Measurements from ENCODE around the gene CXXC5.
"Not testable (repeated sequence)": the region's sequence is repeated elsewhere in the genome, so short reads cannot be mapped to it uniquely, and the experiment has no call there.

CXXC5 gene

DNA sequence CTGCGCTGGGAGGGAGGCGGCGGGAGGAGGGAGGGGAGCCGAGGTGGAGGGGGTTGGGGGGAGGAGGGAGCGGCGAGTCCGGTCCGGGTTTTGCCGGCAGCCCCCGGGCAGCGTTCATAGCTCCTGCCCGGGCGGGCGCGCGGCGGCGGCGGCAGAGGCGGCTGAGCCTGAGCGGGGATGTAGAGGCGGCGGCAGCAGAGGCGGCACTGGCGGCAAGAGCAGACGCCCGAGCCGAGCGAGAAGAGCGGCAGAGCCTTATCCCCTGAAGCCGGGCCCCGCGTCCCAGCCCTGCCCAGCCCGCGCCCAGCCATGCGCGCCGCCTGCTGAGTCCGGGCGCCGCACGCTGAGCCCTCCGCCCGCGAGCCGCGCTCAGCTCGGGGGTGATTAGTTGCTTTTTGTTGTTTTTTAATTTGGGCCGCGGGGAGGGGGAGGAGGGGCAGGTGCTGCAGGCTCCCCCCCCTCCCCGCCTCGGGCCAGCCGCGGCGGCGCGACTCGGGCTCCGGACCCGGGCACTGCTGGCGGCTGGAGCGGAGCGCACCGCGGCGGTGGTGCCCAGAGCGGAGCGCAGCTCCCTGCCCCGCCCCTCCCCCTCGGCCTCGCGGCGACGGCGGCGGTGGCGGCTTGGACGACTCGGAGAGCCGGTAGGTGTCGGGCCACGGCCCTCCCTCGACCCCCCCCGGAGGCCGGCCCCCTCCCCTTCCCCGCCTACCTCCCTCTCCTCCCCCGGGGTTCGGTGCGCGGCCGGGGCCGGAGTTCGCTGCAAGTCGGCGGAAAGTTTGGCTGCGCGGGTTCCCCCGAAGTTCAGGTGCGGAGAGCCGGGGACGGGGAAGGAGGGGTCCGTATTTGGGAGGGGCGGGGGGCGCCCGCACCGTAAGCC, at the start of gene CXXC5:
TSS of gene CXXC5 (plus strand) at position 145 of the 877 bp plus-strand sequence. CDS start 32,175 bp downstream, outside the sequence.
- Mint-ChIP-seq H3K27ac (no peak within 1 kb of the TSS), H3K27me3 (peaks cover 87% of the 10 kb centered on the region), H3K9me3 (no peaks in the 10 kb centered on the region), H3K4me3 (peak within 1 kb of the TSS; percentile 57 to 82), H3K4me1 (peaks cover 61% of the 10 kb centered on the region)
- DNase-seq: peak; percentile 61 to 73
- ATAC-seq: peak; percentile 57

DNA sequence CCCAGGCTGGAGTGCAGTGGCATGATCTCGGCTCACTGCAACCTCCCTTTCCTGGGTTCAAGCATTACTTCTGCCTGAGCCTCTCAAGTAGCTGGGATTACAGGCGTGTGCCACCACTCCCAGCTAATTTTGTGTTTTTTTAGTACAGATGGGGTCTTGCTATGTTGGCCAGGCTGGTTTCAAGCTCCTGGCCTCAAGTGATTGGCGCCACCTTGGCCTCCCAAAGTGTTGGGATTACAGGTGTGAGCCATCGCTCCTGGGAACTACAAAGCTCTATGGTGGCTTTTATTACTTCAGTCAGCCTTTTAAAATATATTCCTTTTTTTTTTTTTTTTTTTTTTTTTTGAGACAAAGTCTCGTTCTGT, 49.6 kb upstream of the CXXC5 start:
- not testable (repeated sequence) for H3K27me3 Mint-ChIP-seq, H3K4me3 Mint-ChIP-seq, ATAC-seq, H3K9me3 Mint-ChIP-seq, DNase-seq, H3K27ac Mint-ChIP-seq
- peaks cover 26% of the 10 kb centered on the region for H3K4me1 Mint-ChIP-seq

DNA sequence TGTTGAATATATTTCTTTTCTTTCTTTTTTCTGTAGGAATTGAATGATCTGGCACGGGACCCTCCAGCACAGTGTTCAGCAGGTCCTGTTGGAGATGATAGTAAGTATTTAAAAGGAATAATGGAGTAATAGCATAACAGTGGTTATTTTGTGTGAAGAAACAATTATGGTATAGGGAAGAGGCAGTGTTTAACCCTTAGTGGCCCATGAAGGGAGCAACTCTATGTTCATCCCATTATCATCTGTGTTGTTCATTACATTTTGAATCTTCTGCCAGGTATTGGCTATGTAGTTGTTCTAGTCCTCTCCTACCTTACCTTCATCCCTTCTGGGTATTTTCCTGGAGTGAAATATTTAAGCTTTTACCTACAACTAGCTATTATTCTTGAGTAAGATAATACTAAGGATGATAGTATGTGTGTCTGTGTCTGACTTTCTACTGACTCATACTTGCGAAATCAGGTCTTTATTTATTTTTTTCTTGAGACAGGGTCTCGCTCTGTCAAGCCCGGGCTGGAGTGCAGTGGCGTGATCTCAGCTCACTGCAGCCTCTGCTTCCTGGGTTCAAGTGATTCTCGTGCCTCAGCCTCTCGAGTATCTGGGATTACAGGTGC, 47.7 kb upstream of the CXXC5 start:
- Mint-ChIP-seq H3K27ac (no peak overlapping the region), H3K27me3 (no peaks in the 10 kb centered on the region), H3K4me1 (peaks cover 18% of the 10 kb centered on the region), H3K9me3 (no peaks in the 10 kb centered on the region), H3K4me3 (no peak overlapping the region)
- no peak for DNase-seq
- ATAC-seq: no peak

DNA sequence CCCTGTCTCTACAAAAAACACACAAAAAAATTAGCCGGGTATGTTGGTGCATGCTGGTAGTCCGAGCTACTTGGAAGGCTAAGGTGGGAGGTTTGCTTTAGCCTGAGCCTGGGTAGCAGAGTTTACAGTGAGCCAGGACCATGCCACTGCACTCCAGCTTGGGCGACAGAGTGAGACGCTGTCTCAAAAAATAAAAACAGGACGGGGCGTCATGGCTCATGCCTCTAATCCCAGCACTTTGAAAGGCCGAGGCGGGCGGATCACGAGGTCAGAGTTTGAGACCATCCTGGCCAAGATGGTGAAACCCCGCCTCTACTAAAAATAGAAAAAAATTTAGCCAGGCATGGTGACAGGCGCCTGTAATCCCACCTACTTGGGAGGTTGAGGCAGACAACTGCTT, 46.7 kb upstream of the CXXC5 start:
- H3K9me3 Mint-ChIP-seq: no peaks in the 10 kb centered on the region
- peaks cover 28% of the 10 kb centered on the region for H3K4me1 Mint-ChIP-seq
- no peak for ATAC-seq
- no peak overlapping the region for H3K27ac Mint-ChIP-seq
- no peak overlapping the region for H3K4me3 Mint-ChIP-seq
- no peaks in the 10 kb centered on the region for H3K27me3 Mint-ChIP-seq
- DNase-seq: no peak

DNA sequence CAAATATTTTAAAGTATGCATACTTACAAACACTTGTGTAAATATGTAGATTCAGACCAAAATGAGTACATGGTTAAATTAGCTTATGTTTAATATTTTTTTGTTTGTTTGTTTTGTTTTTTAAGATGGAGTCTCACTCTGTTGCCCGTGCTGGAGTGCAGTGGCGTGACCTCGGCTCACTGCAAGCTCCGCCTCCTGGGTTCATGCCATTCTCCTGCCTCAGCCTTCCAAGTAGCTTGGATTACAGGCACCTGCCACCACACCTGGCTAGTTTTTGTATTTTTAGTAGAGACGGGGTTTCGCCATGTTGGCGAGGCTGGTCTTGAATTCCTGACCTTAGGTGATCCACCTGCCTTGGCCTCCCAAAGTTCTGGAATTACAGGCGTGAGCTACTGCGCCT, 46.2 kb upstream of the CXXC5 start:
- Mint-ChIP-seq H3K4me1 (peaks cover 31% of the 10 kb centered on the region), H3K27ac (peak overlapping the region in 1 of 2 donors; percentile 34)
- H3K9me3 Mint-ChIP-seq, H3K27me3 Mint-ChIP-seq, DNase-seq, ATAC-seq, H3K4me3 Mint-ChIP-seq: not testable (repeated sequence)

DNA sequence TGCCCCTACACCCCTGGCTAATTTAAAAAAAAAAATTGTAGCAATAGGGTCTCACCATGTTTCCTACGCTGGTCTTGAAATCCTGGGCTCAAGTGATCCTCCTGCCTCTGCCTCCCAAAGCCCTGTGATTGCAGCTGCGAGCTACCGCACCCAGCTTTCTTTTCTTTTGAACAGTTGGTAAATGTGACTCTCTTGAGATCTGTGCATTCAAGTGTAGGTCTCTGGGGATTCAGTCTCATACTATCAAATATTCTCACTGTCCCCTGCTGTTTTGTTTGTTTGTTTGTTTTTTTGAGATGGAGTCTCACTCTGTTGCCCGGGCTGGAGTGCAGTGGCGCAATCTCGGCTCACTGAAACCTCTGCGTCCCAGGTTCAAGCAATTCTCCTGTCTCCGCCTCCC, 42.3 kb upstream of the CXXC5 start:
- DNase-seq (no peak), ATAC-seq (no peak)
- Mint-ChIP-seq H3K4me3 (no peak overlapping the region), H3K27me3 (no peaks in the 10 kb centered on the region), H3K4me1 (peaks cover 49% of the 10 kb centered on the region), H3K9me3 (no peaks in the 10 kb centered on the region), H3K27ac (peak overlapping the region; percentile 59 to 65)

DNA sequence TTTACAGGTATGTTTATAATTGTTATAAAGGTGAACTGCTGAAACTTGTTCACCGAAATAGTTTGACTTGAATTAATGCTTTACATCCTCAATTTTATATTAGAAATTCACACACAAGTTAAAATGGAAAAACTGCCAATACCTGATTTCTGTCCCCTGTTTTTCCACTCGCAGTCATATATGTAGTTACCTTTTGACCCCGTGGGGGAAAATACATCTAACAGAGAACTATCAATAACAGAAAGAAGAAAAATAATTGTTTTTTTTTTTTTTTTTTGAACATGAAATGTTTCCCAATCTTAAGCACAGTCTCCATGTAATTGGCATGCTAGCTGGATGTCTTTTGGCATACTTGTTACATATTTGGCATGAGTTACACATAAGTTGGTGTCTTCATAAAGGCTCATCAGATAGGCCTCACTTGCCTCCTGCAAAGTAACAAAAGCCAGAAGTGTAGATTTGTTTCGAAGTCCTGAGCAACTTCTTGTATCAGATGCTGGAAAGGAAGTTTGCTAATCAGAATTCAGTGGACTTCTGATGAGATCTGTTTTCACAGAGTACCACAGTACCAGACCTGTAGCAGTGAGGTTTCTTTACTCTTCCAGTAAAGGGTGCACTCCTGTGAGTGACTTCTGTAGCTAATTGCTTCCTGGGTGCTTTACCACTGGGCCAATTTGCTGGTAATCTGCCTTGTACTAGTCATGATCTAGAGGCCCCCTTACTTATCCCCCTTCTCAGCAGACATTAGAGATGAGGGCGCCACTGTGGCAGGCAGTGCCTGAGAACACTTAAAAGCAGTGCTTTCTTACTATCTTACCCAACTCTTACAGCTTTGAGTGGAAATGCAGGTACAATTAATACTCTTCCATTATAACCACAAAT, 36.2 kb upstream of the CXXC5 start:
- H3K9me3 Mint-ChIP-seq: no peaks in the 10 kb centered on the region
- peaks cover 42% of the 10 kb centered on the region for H3K4me1 Mint-ChIP-seq
- no peaks in the 10 kb centered on the region for H3K27me3 Mint-ChIP-seq
- peak overlapping the region in 1 of 2 donors; percentile 61 for H3K27ac Mint-ChIP-seq
- peak overlapping the region in 1 of 2 donors; percentile 19 for H3K4me3 Mint-ChIP-seq
- DNase-seq: no peak
- ATAC-seq: peak; percentile 88

DNA sequence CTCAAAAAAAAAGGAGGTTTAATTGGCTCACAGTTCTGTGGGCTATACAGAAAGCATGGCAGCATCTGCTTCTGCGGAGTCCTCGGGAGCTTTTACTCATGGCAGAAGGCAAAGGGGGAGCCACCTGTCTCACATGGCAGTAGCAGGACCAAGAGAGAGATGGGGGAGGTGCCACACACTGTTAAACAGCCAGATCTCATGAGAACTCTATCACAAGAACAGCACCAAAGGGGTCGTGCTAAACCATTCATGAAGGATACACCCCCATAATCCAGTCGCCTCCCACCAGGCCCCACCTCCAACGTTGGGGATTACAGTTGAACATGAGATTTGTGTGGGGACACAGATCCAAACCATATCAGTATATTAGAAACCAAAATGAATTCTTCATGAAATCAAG, 28.3 kb upstream of the CXXC5 start:
- H3K4me3 Mint-ChIP-seq: no peak overlapping the region
- no peaks in the 10 kb centered on the region for H3K9me3 Mint-ChIP-seq
- H3K27ac Mint-ChIP-seq: peak overlapping the region in 1 of 2 donors; percentile 20
- no peaks in the 10 kb centered on the region for H3K27me3 Mint-ChIP-seq
- no peak for ATAC-seq
- DNase-seq: no peak
- no peaks in the 10 kb centered on the region for H3K4me1 Mint-ChIP-seq

DNA sequence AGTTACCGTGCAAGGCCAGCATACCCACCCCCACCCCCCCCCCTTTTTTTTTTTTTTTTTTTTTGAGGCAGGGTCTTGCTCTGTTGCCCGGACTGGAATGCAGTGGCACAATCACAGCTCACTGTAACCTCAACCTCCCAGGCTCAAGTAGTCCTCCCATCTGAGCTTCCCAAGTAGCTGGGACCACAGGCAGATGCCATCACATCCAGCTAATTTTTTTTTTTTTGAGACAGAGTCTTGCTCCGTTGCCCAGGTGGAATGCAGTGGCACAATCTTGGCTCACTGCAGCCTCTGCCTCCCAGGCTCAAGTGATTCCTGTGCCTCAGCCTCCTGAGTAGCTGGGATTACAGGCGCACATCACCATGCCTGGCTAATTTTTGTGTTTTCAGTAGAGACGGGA, 22.8 kb upstream of the CXXC5 start:
- not testable (repeated sequence) for H3K27me3 Mint-ChIP-seq, ATAC-seq, H3K27ac Mint-ChIP-seq, DNase-seq, H3K4me3 Mint-ChIP-seq, H3K9me3 Mint-ChIP-seq
- H3K4me1 Mint-ChIP-seq: peaks cover 10% of the 10 kb centered on the region

DNA sequence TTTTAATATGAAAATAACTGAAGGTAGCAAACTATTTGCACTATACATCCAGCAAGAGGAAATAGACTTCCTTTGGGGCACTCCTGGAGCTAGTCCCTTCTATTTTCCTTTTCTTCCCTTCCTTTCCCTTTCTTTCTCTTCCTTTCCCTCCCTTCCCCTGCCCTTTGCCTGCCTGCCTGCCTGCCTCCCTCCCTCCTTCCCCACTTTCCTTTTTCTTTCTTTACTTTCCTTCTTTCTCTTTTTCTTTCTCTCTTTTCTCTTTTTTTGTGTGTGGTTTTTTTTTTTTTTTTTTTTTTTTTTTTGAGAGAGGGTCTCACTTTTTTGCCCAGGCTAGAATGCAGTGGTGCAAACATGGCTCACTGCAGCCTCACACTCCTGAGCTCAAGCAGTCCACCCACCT, 17.3 kb upstream of the CXXC5 start:
- Mint-ChIP-seq H3K27ac (no peak overlapping the region), H3K9me3 (no peaks in the 10 kb centered on the region), H3K4me3 (no peak overlapping the region), H3K4me1 (peaks cover 45% of the 10 kb centered on the region), H3K27me3 (no peaks in the 10 kb centered on the region)
- no peak for DNase-seq
- ATAC-seq: no peak

DNA sequence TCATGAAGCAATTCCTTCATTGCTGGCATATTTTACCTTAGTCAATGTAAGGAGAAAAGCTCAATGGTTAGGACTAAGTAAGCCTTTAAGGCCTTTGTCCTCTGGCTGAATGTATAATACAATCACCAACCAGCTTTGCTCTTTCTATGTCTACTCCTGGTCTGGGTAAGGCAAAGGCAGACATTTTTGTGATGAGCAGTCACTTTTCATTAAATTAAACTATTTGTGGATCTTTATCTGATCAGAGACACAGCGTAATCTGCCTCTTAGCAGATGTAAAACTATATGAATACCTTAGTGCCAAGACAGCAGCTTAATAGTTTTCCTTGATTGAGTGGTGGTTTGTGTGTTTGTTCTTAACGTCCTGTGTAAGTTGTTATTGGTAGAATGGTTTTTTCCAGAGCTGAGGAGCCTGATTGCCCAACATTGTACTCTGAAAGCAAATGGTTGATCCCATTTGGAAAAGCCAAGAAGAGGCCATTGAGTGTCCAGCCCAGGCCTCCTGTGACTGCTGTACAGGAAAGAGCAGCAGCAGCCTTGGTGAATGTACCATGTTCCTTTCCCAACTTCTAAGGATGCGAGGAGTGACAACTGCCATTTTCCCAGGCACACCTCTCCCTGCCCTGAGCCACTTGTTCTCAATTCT, 16.5 kb upstream of the CXXC5 start:
- Mint-ChIP-seq H3K9me3 (no peaks in the 10 kb centered on the region), H3K4me3 (no peak overlapping the region), H3K4me1 (peaks cover 53% of the 10 kb centered on the region), H3K27me3 (no peaks in the 10 kb centered on the region), H3K27ac (peak overlapping the region in 1 of 2 donors; percentile 13)
- ATAC-seq (no peak), DNase-seq (no peak)

DNA sequence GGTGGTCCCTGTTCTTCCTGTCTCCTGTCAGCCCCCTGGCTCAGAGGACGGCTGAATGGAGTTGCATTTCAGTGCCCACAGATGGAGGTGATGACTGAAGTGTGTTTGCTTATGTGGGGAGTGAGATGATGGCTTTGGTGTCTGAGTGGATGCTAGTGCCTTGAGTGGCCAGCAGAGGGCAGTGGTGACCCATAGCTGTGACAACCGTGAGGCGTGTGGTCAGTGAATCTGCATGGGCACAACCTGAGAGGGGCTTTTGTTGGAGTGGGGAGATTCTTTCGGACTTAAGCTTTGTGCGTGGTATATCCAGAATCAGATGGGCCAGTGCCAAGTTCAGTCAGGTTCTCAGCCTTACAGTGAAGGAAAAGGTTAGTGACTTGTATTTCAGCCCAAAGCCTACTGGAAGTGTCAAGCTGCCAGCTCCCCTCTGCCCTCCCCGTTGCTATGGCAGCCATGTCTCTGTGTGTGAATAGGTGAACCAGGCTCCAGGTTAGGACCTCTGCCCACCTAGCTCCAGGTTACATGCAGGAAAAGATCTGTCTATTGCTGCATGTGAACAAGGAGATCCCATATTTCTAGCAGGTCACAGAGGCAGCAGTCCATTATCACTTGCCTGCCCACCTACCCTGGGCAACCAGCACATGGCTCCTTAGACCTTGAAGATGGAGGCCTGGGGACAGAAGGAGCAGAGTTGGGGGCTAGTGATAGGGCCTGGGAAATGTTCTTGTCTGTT, 14.7 kb upstream of the CXXC5 start:
- ATAC-seq (no peak), DNase-seq (peak; percentile 59 to 64)
- Mint-ChIP-seq H3K4me1 (peaks cover 59% of the 10 kb centered on the region), H3K4me3 (no peak overlapping the region), H3K27me3 (no peaks in the 10 kb centered on the region), H3K27ac (peak overlapping the region; percentile 19 to 62), H3K9me3 (no peaks in the 10 kb centered on the region)

DNA sequence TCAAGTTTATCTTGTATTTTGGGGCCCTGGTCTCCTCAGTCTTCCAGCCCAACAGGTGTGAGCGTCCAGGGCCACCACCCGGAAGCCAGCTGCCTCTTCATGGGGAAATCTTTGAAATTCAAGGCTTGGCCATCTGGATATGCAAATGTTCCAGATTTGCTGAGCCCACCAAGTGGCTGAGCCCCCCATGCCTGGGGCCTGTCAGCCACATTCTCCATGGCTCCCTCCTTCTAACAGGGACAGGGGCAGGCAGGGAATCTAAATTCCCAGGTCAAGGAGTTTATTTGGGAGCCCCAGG, 14.2 kb upstream of the CXXC5 start:
- ATAC-seq: no peak
- DNase-seq: no peak
- Mint-ChIP-seq H3K27me3 (no peaks in the 10 kb centered on the region), H3K4me1 (peaks cover 64% of the 10 kb centered on the region), H3K4me3 (no peak overlapping the region), H3K27ac (no peak overlapping the region), H3K9me3 (no peaks in the 10 kb centered on the region)

DNA sequence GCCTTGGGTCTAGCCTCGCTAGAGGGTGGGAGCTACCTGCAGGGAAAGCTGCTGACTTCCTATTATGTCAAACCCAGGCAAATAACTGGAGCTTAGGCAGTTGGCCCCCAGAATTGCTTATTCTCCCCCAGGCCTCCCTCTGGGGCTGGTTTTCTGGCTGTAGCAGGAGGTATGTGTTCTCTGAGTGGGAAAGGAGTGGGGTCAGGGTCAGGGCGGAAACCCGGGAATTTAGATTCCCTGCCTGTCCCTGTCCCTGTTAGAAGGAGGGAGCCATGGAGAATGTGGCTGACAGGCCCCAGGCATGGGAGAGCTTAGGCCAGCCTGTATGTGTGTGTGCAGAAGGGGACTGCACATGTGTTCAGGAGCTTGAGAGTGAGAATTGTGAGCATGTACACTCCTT, 13.6 kb upstream of the CXXC5 start:
- Mint-ChIP-seq H3K4me3 (no peak overlapping the region), H3K27me3 (no peaks in the 10 kb centered on the region), H3K27ac (no peak overlapping the region), H3K9me3 (no peaks in the 10 kb centered on the region), H3K4me1 (peaks cover 65% of the 10 kb centered on the region)
- ATAC-seq (no peak), DNase-seq (peak in 1 of 2 donors; percentile 5)

DNA sequence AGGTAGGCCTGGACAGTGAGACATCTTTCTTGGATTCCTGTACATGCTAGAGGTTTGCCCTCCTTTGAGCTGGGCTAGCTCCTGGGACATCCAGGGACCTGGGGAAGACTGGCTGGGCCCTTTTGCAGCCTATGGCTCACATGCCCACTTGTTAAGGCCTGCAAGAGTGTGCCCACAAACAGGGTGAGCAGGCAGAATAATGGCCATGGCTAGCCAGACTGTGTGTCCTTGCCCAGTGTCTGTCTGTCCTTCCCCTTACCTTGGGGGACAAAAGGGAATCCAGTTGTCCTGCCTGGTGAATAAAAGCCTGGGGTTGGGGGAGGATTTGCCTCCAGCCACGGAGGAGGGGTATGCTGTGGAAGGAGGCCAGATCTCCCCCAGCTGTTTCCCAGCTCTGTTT, 13.0 kb upstream of the CXXC5 start:
- Mint-ChIP-seq H3K9me3 (no peaks in the 10 kb centered on the region), H3K27me3 (no peaks in the 10 kb centered on the region), H3K4me3 (peak overlapping the region; percentile 65 to 82), H3K4me1 (peaks cover 65% of the 10 kb centered on the region), H3K27ac (no peak overlapping the region)
- ATAC-seq (no peak), DNase-seq (no peak)
